BLaER1 treated with 17β-estradiol and CSF1 and Interleukin-3, amounts not matched to agents 10 nM and 100 nM (cell line): Measurements from ENCODE around the gene USP33.

ENCODE experiments used
- H3K27ac ChIP-seq, 11 experiments: shearing (Covaris generic); formaldehyde crosslinking; 2 replicates each; pipeline ENCODE4 v1.8.1; 2022
- H3K27me3 ChIP-seq, 11 experiments: shearing (Covaris generic); formaldehyde crosslinking; 2 replicates each; pipeline ENCODE4 v1.8.1; 2022
- H3K36me3 ChIP-seq, 11 experiments: shearing (Covaris generic); formaldehyde crosslinking; 2 replicates each; pipeline ENCODE4 v1.8.1; 2022
- H3K4me1 ChIP-seq, 10 experiments: shearing (Covaris generic); formaldehyde crosslinking; 2 replicates each; pipeline ENCODE4 v1.8.1; 2022
- H3K4me2 ChIP-seq, 11 experiments: shearing (Covaris generic); formaldehyde crosslinking; 2 replicates each; pipeline ENCODE4 v1.8.1; 2022
- H3K4me3 ChIP-seq, 10 experiments: shearing (Covaris generic); formaldehyde crosslinking; 2 replicates each; pipeline ENCODE4 v1.8.1; 2022
- H3K9ac ChIP-seq, 11 experiments: shearing (Covaris generic); formaldehyde crosslinking; 2 replicates each; pipeline ENCODE4 v1.8.1; 2022
- H3K9me3 ChIP-seq, 11 experiments: shearing (Covaris generic); formaldehyde crosslinking; replicated peaks in 1 of 11; 2 replicates each; pipeline ENCODE4 v1.8.1; 2022
- H4K20me1 ChIP-seq, 11 experiments: shearing (Covaris generic); formaldehyde crosslinking; 2 replicates each; pipeline ENCODE4 v1.8.1; 2022
- Cebpa-rat ChIP-seq, 11 experiments: shearing (Covaris generic); IDR thresholded peaks; 2 replicates each; pipeline ENCODE4 v1.8.1; 2022

Gene USP33

GRCh38 chr1:77781683-77782082 is 22.0 kb upstream of the USP33 start:
- TF ChIP-seq Cebpa-rat (IDR thresholded peaks at IDR 0.05) = no peak
- Histone ChIP-seq H3K9me3 (peaks cover 13 to 31% (median 29%) of the 10 kb centered on the region in 11 experiments; a peak in 21 of 22 replicates), H4K20me1 (peaks cover 0 to 19% (median 5%) of the 10 kb centered on the region in 11 experiments; a peak in 7 of 22 replicates), H3K27me3 (no peaks in the 10 kb centered on the region), H3K36me3 (peaks cover 32 to 43% (median 36%) of the 10 kb centered on the region in 11 experiments), H3K4me3 (no peak overlapping the region), H3K9ac (no peak overlapping the region), H3K4me2 (peak overlapping the region in 9 of 11 experiments; percentile 13 to 94 (median 81); a peak in 10 of 22 replicates), H3K27ac (no peak overlapping the region), H3K4me1 (peaks cover 9 to 26% (median 19%) of the 10 kb centered on the region in 10 experiments; a peak in 19 of 20 replicates)

- Histone ChIP-seq H3K27ac (peak within 1 kb of the TSS; percentile 44 to 78 (median 72)), H3K4me3 (peak within 1 kb of the TSS; percentile 74 to 97 (median 90)), H3K27me3 (no peaks in the 10 kb centered on the region), H3K36me3 (peaks cover 13 to 23% (median 16%) of the 10 kb centered on the region in 11 experiments), H3K4me2 (peak within 1 kb of the TSS; percentile 79 to 94 (median 83)), H3K9me3 (peaks cover 0 to 15% (median 10%) of the 10 kb centered on the region in 11 experiments; a peak in 18 of 22 replicates), H3K9ac (peak within 1 kb of the TSS; percentile 75 to 88 (median 84)), H4K20me1 (peaks cover 0 to 19% (median 5%) of the 10 kb centered on the region in 11 experiments; a peak in 7 of 22 replicates), H3K4me1 (peaks cover 15 to 36% (median 26%) of the 10 kb centered on the region in 10 experiments)
- no peak for TF ChIP-seq Cebpa-rat (IDR thresholded peaks at IDR 0.05)
These were observed 20.1 kb upstream of the USP33 start, which contains the start of gene MIGA1 for GRCh38 chr1:77779529-77780281. Gene MIGA1, plus strand, starts transcription at chr1:77779649. Its CDS starts 3,604 bp downstream, at chr1:77783253.

- Histone ChIP-seq H3K4me3 (no peak overlapping the region), H3K36me3 (no peaks in the 10 kb centered on the region), H3K27me3 (no peaks in the 10 kb centered on the region), H3K9ac (no peak overlapping the region), H4K20me1 (peaks cover 0 to 5% (median 0%) of the 10 kb centered on the region in 11 experiments; a peak in 5 of 22 replicates), H3K9me3 (peaks cover 0 to 12% (median 4%) of the 10 kb centered on the region in 11 experiments; a peak in 5 of 22 replicates), H3K27ac (no peak overlapping the region), H3K4me2 (peak overlapping the region in 8 of 11 experiments; percentile 12 to 62 (median 42); a peak in 15 of 22 replicates), H3K4me1 (peaks cover 9 to 28% (median 19%) of the 10 kb centered on the region in 10 experiments)
- no peak for TF ChIP-seq Cebpa-rat (IDR thresholded peaks at IDR 0.05)
These were observed 16.5 kb upstream of the USP33 start for GRCh38 chr1:77776007-77776700.

- Histone ChIP-seq H3K36me3 (no peaks in the 10 kb centered on the region), H4K20me1 (no peaks in the 10 kb centered on the region), H3K4me3 (no peak overlapping the region), H3K4me1 (peaks cover 0 to 5% (median 0%) of the 10 kb centered on the region in 10 experiments; a peak in 1 of 20 replicates), H3K9me3 (no peaks in the 10 kb centered on the region), H3K4me2 (no peak overlapping the region), H3K9ac (no peak overlapping the region), H3K27ac (no peak overlapping the region), H3K27me3 (no peaks in the 10 kb centered on the region)
- no peak for TF ChIP-seq Cebpa-rat (IDR thresholded peaks at IDR 0.05)
These were observed 8.4 kb upstream of the USP33 start for GRCh38 chr1:77768006-77768405.

GRCh38 chr1:77762072-77762476 is 2.4 kb upstream of the USP33 start:
- H3K9me3 ChIP-seq = no peaks in the 10 kb centered on the region
- H4K20me1 ChIP-seq = peaks cover 11 to 24% (median 17%) of the 10 kb centered on the region in 11 experiments; a peak in 21 of 22 replicates
- no peak for TF ChIP-seq Cebpa-rat (IDR thresholded peaks at IDR 0.05)
- H3K27me3 ChIP-seq = no peaks in the 10 kb centered on the region
- no peaks in the 10 kb centered on the region for H3K36me3 ChIP-seq
- no peak overlapping the region for H3K4me2 ChIP-seq
- no peak overlapping the region for H3K9ac ChIP-seq
- no peak overlapping the region for H3K27ac ChIP-seq
- H3K4me1 ChIP-seq = peaks cover 8 to 22% (median 16%) of the 10 kb centered on the region in 10 experiments
- no peak overlapping the region for H3K4me3 ChIP-seq

GRCh38 chr1:77757603-77758002 is 2.0 kb downstream of the USP33 start:
- H3K9ac ChIP-seq = peak overlapping the region in 3 of 11 experiments; percentile 86 to 88 (median 87); a peak in 6 of 22 replicates
- H3K27me3 ChIP-seq = no peaks in the 10 kb centered on the region
- no peak for TF ChIP-seq Cebpa-rat (IDR thresholded peaks at IDR 0.05)
- peak overlapping the region in 1 of 11 experiments; percentile 9; a peak in 1 of 22 replicates for H3K27ac ChIP-seq
- peaks cover 0 to 7% (median 6%) of the 10 kb centered on the region in 11 experiments; a peak in 7 of 22 replicates for H3K9me3 ChIP-seq
- H3K4me3 ChIP-seq = peak overlapping the region in 2 of 10 experiments; percentile 80 to 95; a peak in 3 of 20 replicates
- H3K36me3 ChIP-seq = peaks cover 0 to 10% (median 7%) of the 10 kb centered on the region in 11 experiments; a peak in 10 of 22 replicates
- H4K20me1 ChIP-seq = peaks cover 33 to 68% (median 54%) of the 10 kb centered on the region in 11 experiments
- H3K4me1 ChIP-seq = peaks cover 17 to 40% (median 34%) of the 10 kb centered on the region in 10 experiments
- H3K4me2 ChIP-seq = peak overlapping the region; percentile 69 to 94 (median 84); a peak in 21 of 22 replicates

- Histone ChIP-seq H4K20me1 (peaks cover 33 to 72% (median 56%) of the 10 kb centered on the region in 11 experiments), H3K27ac (peak overlapping the region in 1 of 11 experiments; percentile 9; a peak in 1 of 22 replicates), H3K27me3 (no peaks in the 10 kb centered on the region), H3K4me1 (peaks cover 17 to 40% (median 34%) of the 10 kb centered on the region in 10 experiments), H3K4me2 (peak overlapping the region; percentile 69 to 94 (median 84); a peak in 19 of 22 replicates), H3K9ac (peak overlapping the region in 2 of 11 experiments; percentile 86 to 88; a peak in 5 of 22 replicates), H3K9me3 (peaks cover 0 to 12% (median 9%) of the 10 kb centered on the region in 11 experiments; a peak in 13 of 22 replicates), H3K36me3 (peaks cover 0 to 15% (median 10%) of the 10 kb centered on the region in 11 experiments; a peak in 15 of 22 replicates), H3K4me3 (peak overlapping the region in 1 of 10 experiments; percentile 95; a peak in 2 of 20 replicates)
- no peak for TF ChIP-seq Cebpa-rat (IDR thresholded peaks at IDR 0.05)
These were observed 2.5 kb downstream of the USP33 start for GRCh38 chr1:77757066-77757584.
